HL-60 (cell line): ENCODE measurements around the gene TMSB10.
A peak's percentile ranks its signal among the peaks of the same experiment; 100 is the strongest.

Experiments used
- DNase-seq, 2 experiments: peaks; one replicate each; pipeline ENCODE4 v3.0.0-alpha.2; 2010 to 2020; ENCODE audit warnings: low read depth in 1 of 2, low spot score in 1 of 2
- H3K27ac ChIP-seq: fragments of 250-450 bp; sonication (Bioruptor Pico); replicated peaks from 2 replicates; pipeline ENCODE4 v1.5.1; 2020; ENCODE audit warnings: mild to moderate bottlenecking, moderate library complexity
- H3K27me3 ChIP-seq: fragments of 250-450 bp; sonication (Bioruptor Pico); 2 replicates; pipeline ENCODE4 v1.5.1; 2021; ENCODE audit warnings: mild to moderate bottlenecking, moderate library complexity; ENCODE audit not compliant: insufficient read depth, poor library complexity, severe bottlenecking
- H3K4me3 ChIP-seq: replicated peaks from 2 replicates; pipeline ENCODE4 v1.5.1; 2011; ENCODE audit warnings: mild to moderate bottlenecking, control low read depth, low read length; ENCODE audit not compliant: insufficient read depth
- GABPA ChIP-seq: IDR thresholded peaks from 2 replicates; pipeline ENCODE4 v1.6.1; 2012; ENCODE audit warnings: low read depth
- POLR2AphosphoS5 ChIP-seq: IDR thresholded peaks from 2 replicates; pipeline ENCODE4 v1.6.1; 2012; ENCODE audit warnings: low read depth
- SPI1 ChIP-seq: IDR thresholded peaks from 2 replicates; pipeline ENCODE4 v1.6.1; 2012; ENCODE audit warnings: low read depth, mild to moderate bottlenecking, borderline replicate concordance
- TF ChIP-seq, protein P1 (sequence below): IDR thresholded peaks from one replicate; pipeline ENCODE4 v1.5.1; 2011; ENCODE audit warnings: low read length, control low read depth, inconsistent platforms; ENCODE audit not compliant: insufficient read depth
- TF ChIP-seq, protein P2 (sequence below): IDR thresholded peaks from 2 replicates; pipeline ENCODE4 v1.6.1; 2012; ENCODE audit warnings: low read depth; ENCODE audit not compliant: insufficient replicate concordance

Gene TMSB10

DNA sequence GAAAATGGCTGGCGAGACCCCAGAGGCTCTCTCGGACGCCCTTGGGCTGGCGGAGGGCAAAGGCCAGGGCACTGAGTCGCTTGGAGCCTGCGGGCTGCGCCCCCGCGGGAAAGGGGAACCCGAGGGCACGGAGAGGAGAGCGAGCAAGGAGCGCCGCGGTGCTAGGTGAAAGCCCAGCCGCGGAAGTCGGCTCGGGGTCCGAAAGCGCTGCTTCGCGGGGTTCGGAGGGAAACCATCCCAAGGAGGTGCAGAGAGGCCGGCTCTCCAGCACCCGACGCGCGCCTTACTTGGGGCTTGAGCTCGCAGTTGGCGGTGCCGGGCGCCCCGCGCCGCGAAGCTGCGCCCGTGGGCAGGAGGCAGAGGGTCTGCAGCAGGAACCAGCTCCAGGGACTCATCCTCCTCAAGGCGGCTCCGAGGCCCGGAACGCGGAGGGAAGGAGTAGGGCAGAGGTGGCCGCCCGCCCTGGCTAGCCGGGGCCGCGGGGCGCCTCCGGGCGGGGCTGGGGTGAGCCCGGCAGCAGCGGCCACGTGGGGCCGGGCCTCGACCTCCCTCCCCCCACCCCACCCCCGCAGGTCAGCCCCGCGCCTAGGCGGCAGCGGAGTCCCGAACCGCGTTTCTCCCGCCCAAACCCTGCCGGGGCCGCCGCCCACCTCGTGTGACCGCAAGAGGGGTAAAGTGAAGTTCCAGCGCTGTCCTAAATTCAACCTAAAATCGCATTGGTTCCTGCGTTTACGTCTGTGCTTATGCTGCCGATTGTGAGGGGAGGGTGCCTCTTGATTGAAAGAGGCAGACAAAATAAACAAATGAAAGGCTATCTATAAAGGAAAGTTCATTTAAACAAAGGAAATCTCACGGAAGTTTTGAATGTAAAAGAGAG, 24.6 kb upstream of the TMSB10 start, which contains the start of gene TRABD2A:
TRABD2A (minus strand) TSS at position 440 of the 877 bp plus-strand sequence; CDS start at position 395, 45 bp downstream.
- no peak within 1 kb of the TSS for H3K27ac ChIP-seq
- no peak for TF ChIP-seq GABPA
- TF ChIP-seq, protein P1, sequence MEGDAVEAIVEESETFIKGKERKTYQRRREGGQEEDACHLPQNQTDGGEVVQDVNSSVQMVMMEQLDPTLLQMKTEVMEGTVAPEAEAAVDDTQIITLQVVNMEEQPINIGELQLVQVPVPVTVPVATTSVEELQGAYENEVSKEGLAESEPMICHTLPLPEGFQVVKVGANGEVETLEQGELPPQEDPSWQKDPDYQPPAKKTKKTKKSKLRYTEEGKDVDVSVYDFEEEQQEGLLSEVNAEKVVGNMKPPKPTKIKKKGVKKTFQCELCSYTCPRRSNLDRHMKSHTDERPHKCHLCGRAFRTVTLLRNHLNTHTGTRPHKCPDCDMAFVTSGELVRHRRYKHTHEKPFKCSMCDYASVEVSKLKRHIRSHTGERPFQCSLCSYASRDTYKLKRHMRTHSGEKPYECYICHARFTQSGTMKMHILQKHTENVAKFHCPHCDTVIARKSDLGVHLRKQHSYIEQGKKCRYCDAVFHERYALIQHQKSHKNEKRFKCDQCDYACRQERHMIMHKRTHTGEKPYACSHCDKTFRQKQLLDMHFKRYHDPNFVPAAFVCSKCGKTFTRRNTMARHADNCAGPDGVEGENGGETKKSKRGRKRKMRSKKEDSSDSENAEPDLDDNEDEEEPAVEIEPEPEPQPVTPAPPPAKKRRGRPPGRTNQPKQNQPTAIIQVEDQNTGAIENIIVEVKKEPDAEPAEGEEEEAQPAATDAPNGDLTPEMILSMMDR = no peak
- peak; percentile 28; the same call in 1 of the 2 replicates for TF ChIP-seq SPI1
- H3K27me3 ChIP-seq = peaks cover 34% of the 10 kb centered on the region
- DNase-seq = peak in 1 of 2 experiments; percentile 41
- H3K4me3 ChIP-seq = peak within 1 kb of the TSS; percentile 34

DNA sequence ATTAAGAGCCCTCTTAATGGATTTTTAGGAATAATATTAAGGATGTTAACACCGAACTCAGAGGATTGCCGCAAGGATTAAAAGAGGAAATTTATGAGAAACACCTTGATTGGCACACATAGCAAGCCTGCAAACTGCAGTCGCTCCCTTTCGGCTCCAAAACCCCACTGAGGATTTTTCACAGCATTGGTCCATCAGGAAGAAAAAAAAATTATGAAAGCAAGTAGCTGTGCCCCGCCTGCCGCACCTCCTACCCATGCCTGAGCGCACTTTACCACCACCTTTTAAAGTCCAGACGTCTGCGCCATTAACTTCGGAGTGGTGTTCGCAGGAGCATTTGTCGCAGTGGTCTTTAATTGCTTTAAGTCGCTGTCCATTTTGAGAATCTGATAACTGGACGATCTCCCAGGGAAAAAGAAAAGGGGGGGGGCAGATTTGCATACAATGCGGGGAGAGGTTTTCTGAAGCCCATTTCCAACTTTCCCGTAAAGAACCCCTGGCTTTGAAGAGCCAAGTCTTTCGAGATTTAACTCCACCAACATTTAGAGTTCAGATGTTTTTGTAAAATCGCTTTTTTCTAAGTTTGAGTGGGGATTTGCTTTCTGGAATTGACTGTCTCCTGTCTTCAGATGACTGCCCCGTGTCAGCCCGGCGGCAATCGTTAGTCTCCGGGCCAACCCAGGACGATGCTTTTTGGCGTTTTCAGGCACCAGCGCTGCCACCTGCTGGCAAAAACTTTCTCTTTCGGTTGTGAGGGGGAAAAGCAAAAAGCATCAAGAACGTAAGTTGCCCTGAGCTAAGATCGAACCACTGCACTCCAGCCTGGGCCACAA, 23.7 kb upstream of the TMSB10 start:
- Histone ChIP-seq H3K27ac (no peak overlapping the region), H3K4me3 (peak overlapping the region; percentile 34; the same call in 1 of the 2 replicates), H3K27me3 (peaks cover 34% of the 10 kb centered on the region)
- TF ChIP-seq, protein P1 = peak; percentile 25
- TF ChIP-seq GABPA = no peak
- peak; percentile 61 to 73 for DNase-seq

DNA sequence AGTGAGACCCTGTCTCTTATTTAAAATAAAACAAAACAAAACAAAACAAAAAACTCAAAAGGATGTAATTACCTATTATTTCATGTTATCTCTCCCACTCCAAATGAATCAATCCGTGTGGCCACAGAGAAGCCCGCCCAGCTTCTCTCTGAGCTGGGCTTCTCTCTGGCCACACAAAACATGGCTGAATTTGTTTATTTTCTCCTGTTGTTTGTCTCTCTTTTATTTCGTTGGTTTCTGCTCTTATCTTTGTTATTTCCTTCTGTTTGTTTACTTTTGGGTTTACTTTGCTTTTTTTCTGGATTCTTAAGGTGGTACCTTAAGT, 23.1 kb upstream of the TMSB10 start:
- no peak for DNase-seq
- no peak overlapping the region for H3K27ac ChIP-seq
- no peak overlapping the region for H3K4me3 ChIP-seq
- no peak for TF ChIP-seq GABPA
- no peak for TF ChIP-seq POLR2AphosphoS5
- TF ChIP-seq, protein P2, sequence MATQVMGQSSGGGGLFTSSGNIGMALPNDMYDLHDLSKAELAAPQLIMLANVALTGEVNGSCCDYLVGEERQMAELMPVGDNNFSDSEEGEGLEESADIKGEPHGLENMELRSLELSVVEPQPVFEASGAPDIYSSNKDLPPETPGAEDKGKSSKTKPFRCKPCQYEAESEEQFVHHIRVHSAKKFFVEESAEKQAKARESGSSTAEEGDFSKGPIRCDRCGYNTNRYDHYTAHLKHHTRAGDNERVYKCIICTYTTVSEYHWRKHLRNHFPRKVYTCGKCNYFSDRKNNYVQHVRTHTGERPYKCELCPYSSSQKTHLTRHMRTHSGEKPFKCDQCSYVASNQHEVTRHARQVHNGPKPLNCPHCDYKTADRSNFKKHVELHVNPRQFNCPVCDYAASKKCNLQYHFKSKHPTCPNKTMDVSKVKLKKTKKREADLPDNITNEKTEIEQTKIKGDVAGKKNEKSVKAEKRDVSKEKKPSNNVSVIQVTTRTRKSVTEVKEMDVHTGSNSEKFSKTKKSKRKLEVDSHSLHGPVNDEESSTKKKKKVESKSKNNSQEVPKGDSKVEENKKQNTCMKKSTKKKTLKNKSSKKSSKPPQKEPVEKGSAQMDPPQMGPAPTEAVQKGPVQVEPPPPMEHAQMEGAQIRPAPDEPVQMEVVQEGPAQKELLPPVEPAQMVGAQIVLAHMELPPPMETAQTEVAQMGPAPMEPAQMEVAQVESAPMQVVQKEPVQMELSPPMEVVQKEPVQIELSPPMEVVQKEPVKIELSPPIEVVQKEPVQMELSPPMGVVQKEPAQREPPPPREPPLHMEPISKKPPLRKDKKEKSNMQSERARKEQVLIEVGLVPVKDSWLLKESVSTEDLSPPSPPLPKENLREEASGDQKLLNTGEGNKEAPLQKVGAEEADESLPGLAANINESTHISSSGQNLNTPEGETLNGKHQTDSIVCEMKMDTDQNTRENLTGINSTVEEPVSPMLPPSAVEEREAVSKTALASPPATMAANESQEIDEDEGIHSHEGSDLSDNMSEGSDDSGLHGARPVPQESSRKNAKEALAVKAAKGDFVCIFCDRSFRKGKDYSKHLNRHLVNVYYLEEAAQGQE = no peak
- TF ChIP-seq SPI1 = no peak
- TF ChIP-seq, protein P1 = no peak
- peaks cover 34% of the 10 kb centered on the region for H3K27me3 ChIP-seq

DNA sequence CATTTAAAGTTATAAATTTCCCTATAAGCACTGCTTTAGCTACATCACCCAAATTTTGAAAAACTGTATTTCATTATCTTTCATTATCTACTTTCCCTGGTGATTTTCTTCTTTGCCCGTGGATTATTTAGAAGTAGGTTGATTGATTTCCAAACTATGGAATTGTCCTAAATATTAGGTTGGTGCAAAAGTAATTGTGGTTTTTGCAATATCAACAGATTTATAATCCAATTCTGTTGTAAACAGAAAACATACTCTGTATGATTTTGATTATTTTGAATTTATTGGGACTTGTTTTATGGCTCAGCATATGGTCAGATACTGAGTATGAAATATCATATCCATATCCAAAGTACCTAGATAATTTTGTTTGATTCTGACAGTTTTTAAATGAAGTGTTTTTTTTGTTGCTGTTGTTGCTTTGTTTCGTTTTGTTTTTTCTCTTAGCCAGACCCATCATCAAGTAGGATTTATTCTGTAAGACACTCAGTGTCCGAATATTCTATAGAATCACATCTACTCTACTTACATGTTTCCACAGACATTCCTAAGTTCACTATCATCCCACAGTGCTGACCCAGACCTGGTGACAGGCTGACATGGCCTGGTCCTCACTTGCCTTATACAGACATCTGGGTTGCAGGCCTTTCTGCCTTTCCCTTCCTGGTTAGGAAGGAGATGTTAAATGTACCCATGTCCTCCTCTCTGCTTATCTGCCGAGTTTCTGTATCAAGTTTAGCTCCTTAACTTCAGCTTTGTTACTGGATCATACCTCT, 22.5 kb upstream of the TMSB10 start:
- Histone ChIP-seq H3K4me3 (no peak overlapping the region), H3K27me3 (peaks cover 34% of the 10 kb centered on the region), H3K27ac (no peak overlapping the region)
- no peak for DNase-seq
- TF ChIP-seq, protein P1 = no peak
- TF ChIP-seq GABPA = no peak
- TF ChIP-seq SPI1 = no peak
- TF ChIP-seq POLR2AphosphoS5 = no peak
- TF ChIP-seq, protein P2 = no peak
